ENCODE results near the gene RO60.

RO60 gene

DNA sequence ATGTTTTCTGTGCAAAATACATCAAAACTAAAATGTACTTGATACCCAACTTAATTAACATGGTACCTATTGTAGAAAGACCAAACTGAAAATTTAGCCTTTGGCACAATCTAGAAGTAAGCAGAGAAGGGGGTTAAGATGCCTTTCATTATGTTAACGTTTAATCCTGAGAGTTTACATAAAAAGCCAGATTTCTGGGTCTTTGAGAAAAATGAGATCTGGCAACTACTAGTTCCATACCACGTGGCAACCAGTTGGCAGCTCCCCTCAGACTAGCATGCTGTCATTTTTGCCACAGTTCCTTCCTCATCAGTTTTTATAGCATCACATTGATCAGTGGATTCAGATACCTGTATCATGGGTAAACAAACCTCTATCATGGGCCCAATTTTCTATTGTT, 1.5 kb downstream of the RO60 start:
- peak; percentile 33 for DNase-seq (ENCODE audit: low spot score)

DNA sequence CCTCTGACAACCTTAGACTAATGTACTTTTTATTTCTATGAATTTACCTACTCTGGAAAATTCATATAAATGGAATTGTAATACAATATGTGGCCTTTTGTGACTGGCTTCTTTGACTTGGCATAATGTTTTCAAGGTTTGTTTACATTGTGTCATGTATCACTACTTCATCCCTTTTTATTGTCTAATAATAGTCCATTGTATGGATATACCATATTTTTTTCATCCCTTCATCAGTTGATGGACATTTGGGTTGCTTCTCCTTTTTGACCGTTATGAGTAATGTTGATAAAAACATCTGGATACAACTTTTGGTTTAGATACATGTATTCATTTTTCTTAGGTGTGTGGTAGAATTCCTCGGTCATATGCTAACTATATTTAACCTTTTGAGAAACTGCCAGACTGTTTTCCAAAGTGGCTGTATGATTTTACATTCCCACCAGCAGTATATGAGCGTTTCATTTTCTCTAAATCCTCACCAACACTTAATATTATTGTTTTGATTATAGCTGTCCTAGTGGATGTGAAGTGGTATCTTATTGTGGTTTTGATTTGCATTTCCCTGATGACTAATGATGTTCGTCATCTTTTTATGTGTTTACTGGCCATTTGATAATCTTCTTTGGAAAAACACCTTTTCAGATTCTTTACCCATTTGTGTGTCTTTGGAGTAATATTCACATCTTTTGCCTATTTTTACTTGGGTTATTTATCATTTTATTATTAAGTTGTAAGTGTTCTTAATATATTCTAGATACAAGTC, 3.5 kb downstream of the RO60 start:
- no peak for DNase-seq (ENCODE audit: low spot score)

DNA sequence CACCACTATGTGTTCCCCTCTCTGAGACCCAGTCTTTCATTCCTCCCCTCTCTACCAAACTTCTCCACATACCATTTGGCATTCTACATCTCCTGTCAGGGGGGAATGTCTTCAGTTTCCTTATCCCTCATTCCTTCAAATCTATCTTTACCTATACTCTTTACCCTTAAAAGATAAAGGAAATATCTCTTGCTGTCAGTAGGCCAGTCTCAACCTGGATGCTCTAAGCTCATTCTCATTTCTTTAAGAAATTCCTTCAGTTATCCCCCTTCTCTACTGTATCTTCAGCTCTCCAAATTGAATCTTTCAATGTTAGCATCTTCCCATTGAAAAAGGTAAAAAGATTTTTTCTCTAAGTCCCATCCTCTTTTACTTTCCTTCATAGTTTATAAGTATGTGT, 6.5 kb downstream of the RO60 start:
- no peak for DNase-seq (ENCODE audit: low spot score)

DNA sequence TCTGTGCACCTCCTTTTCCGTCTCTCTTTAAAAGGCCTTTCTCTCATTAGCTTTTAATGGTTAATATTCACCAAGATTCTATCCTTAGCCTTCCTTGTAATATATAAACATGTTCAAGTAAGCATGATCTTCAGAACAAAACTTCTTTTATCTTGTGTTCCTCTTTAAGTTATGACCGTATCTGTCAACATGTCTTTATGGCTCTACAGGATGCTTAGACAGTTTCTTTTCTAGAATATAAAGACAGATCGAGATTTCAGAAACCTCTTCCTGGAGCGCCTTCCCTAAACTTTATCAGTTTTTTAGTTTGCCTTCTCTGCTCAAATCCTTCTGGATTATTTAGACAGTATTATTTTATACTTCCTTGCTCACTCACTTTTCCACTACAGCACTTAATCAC, 7.2 kb downstream of the RO60 start:
- DNase-seq (ENCODE audit: low spot score) = no peak

DNA sequence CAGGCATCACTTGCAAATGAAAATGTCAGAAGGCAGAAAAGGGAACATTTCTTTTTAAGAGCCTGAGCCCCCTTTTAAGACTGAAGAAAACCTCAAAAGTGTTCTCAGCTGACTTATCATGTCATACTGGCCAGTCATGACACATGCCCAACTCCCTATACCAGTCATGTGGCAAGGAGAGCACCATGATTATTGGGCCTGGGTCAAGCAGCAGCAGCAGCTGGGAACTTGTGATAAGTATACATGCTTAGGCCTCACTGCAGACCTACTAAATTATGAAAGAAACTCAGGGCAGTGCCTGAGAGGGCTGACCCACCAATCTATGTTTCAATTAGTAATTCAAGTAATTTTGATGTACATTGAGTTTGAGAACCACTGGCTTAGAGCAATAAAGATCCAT, 8.6 kb downstream of the RO60 start:
- DNase-seq (ENCODE audit: low spot score) = no peak

DNA sequence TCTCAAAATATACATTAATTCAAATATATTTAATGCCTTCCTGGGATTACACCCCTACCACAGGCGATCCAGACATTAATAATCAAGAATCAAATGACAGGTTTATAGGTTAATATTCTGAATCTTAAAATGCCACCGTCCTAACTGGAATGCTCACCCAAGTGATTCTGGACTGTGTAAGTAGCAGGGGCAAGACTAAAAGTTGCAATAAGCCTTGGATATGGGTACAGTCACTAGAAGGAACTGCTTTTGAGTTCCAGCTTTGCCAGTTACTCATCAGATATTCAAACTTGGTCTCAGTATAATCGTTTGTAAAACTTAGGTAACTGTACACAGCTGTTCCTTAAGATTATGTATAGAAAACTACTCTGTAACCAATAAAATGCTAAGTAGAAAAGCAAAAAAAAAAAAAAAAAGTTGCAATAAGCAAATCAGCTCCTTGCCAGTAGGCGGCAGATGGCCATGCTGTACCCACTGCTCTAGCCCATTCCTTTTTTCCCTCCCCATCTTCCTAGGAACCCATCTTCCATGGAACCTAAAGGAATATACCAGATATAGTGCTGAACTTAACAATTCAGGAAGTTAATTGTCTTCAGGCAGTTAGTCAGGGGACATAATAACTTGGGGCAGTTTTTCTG, 10.5 kb downstream of the RO60 start:
- DNase-seq (ENCODE audit: low spot score) = peak; percentile 59

DNA sequence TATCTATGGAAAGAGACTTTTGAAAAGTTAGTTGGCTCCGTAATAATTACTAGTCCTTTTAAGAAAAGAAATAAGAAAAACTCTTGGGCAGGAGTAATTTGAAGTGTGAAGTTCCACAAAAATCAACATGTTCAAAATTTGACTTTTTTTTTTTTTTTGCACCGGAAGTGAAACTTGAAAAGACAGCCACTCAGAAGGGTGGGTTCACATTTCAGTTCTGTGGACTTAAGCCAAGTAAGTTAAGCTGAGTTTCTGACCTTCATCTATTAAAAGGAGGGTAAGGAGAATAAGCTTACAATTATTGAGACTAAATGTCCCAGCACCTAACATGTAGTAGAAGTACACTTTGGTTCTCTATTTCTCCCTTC, 11.0 kb downstream of the RO60 start:
- no peak for DNase-seq (ENCODE audit: low spot score)

DNA sequence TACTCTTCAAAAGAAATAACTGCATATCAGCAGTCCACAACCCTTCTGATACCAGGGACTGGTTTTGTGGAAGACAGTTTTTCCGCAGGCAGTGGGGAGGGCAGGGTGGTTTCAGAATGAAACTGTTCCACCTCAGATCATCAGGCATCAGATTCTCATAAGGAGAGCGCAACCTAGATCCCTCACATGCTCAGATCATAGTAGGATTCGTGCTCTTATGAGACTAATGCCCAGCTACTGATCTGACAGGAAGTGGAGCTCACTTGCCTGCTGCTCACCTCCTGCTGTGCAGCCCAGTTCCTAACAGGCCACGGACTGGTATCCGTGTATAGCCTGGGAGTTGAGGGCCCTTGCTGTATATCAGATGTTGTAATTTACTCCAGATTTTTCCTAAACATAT, 11.5 kb downstream of the RO60 start:
- DNase-seq (ENCODE audit: low spot score) = no peak

DNA sequence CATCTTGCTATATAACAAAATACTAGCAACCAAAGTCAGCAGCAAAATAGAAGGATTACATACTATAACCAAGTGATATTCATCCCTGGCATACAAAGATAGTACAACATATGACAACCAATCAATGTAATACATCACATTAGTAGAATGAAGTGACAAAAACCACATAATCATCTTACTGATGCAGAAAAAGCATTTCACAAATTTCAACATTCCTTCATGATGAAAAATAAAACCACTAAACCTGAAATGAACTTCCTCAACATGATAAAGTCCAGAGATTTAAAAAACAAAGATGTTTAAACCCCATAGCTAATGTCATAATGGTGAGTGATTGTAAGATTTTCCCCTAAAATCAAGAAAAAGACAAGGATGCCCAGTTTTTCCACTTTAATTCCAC, 18.6 kb downstream of the RO60 start:
- DNase-seq (ENCODE audit: low spot score) = no peak

DNA sequence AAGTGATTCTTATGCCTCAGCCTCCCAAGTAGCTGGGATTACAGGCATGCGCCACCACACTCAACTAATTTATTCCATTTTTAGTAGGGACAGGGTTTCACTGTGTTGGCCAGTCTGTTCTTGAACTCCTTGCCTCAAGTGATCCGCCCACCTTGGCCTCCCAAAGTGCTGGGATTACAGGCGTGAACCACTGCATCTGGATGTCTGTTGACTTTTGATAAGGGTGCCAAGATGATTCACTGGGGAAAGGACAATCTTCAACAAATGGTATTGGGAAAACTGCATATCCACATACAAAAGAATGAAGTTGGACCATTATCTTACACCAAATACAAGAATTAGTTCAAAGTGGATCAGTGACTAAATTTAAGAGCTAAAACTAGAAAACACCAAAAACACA, 19.8 kb downstream of the RO60 start:
- no peak for DNase-seq (ENCODE audit: low spot score)

DNA sequence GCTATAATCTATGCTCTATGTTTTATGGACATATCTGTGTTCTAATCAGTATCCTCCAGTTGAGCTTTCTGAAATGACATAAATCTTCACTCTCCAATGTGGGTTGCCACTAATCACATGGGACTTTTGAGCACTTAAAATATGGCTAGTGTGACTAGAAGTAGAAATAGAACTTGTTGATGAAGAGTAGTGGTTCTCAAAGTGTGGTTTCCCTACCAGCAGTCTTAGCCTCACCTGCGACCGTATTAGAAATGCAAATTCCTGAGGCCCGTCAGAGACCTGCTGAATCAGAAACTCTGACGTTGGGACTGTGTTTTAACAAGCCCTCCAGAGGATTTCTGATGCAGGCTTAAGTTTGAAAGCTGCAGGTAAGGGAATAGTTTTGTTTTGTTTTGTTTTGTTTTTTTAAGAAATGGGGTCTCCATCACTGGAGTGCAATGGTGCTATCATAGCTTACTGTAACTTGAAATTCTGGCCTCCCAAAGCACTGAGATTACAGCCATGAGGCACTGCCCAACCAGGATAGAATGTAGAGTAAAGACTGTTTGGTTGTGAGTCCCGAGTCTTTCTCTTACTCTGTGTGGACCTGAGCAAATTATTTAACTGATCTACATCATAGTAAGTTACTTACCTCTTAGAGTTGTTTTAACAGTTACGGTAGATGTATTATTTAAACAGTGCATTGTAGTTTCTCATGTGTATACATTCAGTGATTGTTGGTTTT, 24.1 kb downstream of the RO60 start:
- DNase-seq (ENCODE audit: low spot score) = no peak

DNA sequence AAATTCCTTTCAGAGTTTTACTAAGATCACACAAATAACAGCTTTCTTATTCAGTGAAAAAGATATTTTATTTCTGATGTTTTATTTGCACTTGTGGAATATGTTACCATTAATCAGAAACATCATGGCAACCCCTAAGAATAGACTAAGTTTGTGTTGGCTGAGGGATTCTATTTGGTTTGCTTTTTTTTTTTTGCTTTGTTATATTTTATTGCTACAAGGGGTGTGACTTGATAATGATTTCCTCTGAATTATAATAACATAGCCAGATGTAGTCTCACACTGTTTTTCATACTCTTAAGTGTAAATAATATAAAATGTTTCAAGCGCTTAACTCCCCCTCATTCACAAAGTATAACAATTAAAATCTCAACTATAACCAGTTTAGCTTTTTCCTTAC, 25.9 kb downstream of the RO60 start:
- DNase-seq (ENCODE audit: low spot score) = no peak

DNA sequence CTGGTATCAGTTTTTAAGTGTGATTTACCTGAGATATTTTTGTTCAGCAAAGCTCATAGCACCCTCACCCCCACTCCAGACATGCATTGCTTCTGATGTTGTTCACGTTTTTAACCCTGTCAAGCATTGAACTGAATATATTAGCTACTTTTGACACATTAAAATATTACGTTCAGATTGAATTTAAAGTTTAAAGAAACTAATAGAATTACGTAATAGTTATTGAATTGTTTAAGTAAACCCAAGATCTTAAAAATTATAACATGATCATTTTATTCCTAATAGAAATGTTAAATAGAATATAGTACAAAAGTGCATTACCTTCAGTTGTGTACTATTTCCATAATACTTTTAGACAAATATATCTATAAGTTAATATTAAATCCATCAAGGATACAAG, 26.9 kb downstream of the RO60 start:
- DNase-seq (ENCODE audit: low spot score) = no peak

DNA sequence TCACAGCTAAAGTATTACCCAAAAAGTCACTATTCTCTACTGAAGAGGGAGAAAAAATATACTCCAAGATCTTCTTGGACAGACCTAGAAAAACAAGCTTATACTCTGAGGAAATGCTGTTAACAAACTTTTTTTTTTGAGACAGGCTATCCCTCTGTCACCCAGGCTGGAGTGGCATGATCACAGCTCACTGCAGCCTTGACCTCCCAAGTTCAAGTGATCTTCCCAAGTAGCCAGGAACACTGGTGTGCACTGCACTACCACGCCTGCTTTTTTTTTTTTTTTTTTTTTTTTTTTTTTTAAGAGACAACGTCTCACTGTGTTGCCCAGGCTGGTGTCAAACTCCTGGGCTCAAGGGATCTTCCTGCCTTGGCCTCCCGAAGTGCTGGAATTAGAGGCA, 28.5 kb downstream of the RO60 start:
- DNase-seq (ENCODE audit: low spot score) = no peak

DNA sequence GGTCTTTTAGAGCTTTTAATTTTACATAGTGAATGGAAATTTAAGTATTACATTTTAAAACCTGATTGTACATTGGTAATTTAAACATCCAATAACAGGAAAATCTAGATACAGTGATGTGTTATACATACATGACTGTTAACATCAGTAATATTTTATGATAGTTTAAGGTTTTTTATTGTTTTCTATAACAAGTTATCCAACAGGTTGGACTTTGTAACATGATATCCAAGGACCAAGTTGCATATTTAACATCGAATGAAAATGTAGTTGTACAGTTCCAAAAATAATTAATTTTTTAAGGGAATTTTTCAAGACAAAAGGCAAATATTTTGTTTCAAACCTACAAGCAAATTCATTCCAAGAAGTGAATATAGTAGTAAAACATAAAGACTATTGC, 31.5 kb downstream of the RO60 start:
- no peak for DNase-seq (ENCODE audit: low spot score)

DNA sequence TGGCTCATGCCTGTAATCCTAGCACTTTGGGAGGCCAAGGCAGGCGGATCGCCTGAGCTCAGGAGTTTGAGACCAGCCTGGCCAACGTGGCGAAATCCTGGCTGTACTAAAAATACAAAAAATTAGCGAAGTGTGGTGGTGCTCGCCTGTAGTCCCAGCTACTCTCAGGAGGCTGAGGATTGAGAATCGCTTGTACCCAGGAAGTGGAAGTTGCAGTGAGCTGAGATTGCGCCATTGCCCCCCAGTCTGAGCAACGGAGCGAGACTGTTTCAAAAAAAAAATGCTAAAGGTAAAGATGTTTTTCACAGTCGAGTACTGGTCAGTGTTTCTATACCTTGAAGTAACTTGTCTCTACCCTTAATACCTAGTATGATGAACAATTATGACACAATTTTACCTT, 34.7 kb downstream of the RO60 start:
- no peak for DNase-seq (ENCODE audit: low spot score)

DNA sequence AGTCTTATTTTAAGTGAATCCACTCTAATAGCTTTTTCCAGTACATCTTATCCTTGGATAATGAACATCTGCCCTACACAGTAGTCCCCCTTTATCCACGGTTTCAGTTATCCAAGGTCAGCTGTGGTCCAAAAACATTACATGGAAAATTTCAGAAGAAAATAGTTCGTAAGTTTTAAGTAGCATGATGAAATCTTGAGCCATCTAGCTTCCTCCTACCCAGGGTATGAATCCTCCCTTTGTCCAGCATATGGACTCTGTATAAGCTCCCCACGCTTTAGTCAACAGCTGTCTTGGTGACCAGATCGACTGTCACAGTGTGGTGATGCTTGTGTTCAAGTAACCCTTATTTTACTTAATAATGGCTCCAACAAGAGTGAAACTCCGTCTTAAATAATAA, 43.2 kb downstream of the RO60 start:
- no peak for DNase-seq (ENCODE audit: low spot score)

DNA sequence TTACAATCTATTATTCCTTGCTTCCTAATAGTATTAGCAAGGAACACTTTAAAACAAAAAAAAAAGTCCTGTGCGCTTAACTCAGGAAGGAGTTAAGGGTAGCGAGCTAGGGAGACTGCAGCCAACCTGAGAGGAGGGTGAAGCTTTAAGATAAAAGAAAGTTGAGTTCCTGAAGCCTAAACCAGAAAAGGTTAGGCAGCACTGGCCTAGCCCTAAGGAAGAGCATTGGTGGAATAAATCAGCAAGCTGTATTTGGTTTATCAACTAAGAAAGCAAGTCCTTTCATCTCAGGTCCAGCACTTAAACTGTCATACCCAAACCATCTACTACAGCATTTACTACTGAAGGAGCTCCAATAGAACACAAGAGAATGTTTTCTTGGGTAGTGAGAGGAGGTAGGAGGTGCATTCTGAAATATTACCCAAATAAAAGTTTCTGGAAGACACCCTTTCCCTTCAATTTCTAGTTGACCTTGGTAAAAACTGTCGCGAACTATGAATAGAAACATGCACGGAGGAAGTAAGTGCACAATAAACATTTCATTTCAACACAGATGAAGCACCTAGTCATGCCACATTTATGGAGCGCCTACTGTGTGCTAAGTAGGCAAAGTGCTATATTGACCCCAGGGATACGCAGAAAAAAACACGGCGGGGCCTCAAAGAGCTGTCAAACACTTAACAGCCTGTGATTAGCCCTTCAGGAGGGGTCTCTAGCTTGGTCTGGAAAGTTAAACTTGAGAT, 44.5 kb downstream of the RO60 start:
- DNase-seq (ENCODE audit: low spot score) = no peak

DNA sequence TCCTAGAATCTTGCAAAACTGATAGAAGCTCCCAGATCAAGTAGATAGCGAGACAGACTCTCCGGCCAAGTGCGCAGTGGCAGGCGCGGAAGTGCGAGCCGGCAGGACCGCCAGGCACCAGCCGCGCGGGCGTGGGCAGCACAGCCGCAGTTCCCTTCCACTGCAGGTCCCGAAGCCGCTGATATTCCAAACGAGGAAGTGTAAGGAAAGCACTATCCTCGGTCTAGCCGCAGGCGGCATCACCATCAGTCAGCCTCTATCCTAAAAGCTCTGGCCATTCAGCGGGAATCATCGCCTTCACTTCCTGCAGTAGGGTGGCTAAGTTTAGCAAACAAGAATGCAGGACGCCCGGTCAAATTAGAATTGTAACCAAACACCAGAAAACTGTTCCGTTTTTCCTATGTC, 45.1 kb downstream of the RO60 start:
- peak; percentile 73 for DNase-seq (ENCODE audit: low spot score)

DNA sequence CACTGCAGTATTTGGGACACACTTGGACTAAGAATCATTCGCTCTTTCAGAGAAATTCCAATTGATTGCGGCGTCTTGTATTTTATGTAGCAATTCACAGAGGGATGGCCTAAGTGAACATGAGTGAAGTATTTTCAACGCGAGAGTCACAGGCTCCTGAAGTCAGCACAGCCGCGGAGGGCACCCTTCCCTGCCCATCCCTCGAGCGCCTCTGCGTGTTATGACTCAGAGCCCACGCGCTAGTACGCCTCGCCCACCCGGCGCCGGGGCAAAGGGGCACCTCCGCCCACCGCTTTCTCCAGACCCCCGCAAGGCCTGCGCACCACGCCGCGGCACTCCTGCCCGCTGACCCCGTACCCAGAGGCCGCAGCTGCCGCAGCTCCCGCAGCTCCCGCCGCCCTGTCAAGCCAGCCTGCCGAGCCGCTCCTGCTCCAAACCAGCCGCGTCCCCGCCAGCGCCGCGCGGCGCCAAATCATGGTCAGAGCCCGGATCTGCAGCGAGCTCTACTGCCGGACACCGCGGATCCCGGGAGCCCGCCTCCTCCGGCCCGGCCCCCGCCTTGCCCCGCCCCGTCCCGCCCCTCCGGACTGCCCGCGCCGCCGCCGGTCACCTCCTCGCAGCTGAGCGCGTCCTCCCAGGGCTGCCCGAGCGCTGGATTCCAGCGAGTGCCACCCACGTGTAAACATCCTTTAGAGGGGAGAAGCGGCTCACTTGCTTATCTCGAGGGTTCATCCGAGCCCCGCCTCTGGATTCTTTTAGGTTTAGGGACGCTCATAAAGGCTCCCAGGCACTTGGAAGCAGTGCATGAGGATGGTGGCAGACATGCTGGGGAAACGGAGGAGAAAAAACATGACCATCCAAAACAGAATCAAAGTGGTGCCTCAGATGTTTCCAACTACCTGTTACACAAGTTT, 45.8 kb downstream of the RO60 start, which contains the start of gene GLRX2:
TSS of gene GLRX2 (minus strand) at position 508 of the 914 bp plus-strand sequence. CDS start at position 476, 32 bp downstream.
- DNase-seq (ENCODE audit: low spot score) = peak; percentile 93

DNA sequence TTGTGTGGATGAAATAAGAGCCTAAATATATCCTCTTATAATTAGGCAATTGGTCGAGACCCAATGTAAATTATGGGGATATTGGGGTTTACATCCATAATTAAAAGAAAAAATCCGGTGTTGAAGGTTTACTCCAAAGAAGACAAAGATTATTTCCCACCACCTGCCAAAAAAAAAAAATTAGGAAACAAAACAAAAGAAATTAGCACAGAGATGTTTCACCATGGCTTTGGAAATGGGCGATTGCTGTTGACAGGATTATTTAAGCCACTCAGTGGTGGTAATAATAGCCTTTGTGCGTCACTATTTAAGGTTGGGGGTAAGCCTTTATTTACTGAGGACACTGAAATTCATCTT, 46.4 kb downstream of the RO60 start:
- DNase-seq (ENCODE audit: low spot score) = no peak

DNA sequence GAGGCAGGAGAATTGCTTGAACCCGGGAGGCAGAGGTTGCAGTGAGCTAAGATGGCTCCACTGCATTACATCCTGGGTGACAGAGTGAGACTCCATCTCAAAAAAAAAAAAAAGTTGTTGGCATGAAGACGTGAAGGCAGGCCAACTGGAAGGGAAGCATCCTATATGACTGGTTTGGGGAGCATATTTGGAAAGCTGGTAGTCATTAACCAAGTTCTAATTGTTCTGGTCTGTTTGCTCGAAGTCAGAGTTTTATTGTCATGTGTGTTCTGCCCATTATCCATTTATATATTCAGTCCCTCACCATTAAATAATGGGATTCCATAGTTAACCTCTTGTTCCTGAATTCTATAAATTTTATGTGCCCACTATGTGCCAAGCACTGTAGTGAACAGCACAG, 49.1 kb downstream of the RO60 start:
- DNase-seq (ENCODE audit: low spot score) = no peak
